Body of pancreas (tissue), 4 donors: Measurements from ENCODE around the gene JCAD. TPM values are rescaled to one million over a fixed set of nuclear protein-coding genes. Genes with fewer than 3 reads are reported as not detected.

Source experiments
- ATAC-seq: fragments of 150-250 bp; one replicate; pipeline ENCODE4 v1.9.1; 2016
- DNase-seq, 4 donors: peaks; one replicate each; pipeline ENCODE4 v3.0.0-alpha.2; 2019
- H3K27ac ChIP-seq, 4 donors: fragments of 200-600 bp; sonication (generic); 1 replicate in 3 of 4; 2 replicates in 1 of 4; pipeline versions ENCODE4 v1.5.1 to v1.6.1; 2016 to 2019; ENCODE audit warnings: mild to moderate bottlenecking in 1 of 4, mixed read lengths in 1 of 4, moderate library complexity in 1 of 4
- H3K27me3 ChIP-seq, 2 donors: fragments of 200-600 bp; sonication (generic); one replicate each; pipeline ENCODE4 v1.6.0; 2016; ENCODE audit warnings: mild to moderate bottlenecking in 1 of 2
- H3K36me3 ChIP-seq, 2 donors: fragments of 200-600 bp; sonication (generic); replicated peaks in 1 of 2; 2 replicates each; pipeline ENCODE4 v1.5.1; 2016; ENCODE audit warnings: low read depth in 2 of 2; ENCODE audit not compliant: insufficient read depth in 1 of 2
- H3K4me1 ChIP-seq: fragments of 200-600 bp; sonication (generic); one replicate; pipeline ENCODE4 v1.6.0; 2016
- H3K4me3 ChIP-seq, 2 donors: fragments of 200-600 bp; sonication (generic); 1 replicate in 1 of 2; 2 replicates in 1 of 2; pipeline ENCODE4 v1.5.1; 2016 to 2019
- H3K9me3 ChIP-seq, 3 donors: fragments of 200-600 bp; sonication (generic); 1 replicate in 2 of 3; 2 replicates in 1 of 3; pipeline ENCODE4 v1.5.1; 2016
- CTCF ChIP-seq, 7 experiments: fragments of 450-650 bp in 4 of 7; fragments of 200-600 bp in 3 of 7; sonication (generic) in 3 of 7; IDR thresholded peaks; one replicate each; pipeline ENCODE4 v1.5.1; 2016 to 2019; ENCODE audit warnings: antibody characterized with exemption in 7 of 7
- POLR2A ChIP-seq, 3 donors: fragments of 450-650 bp; IDR thresholded peaks; one replicate each; pipeline ENCODE4 v1.6.1; 2016; ENCODE audit warnings: antibody characterized with exemption in 3 of 3, mild to moderate bottlenecking in 2 of 3
- whole genome bisulfite sequencing, 2 donors: methylation state at CpG; one replicate each; pipeline ENCODE4 v1.1.5; 2017; 5-methylcytosine and 5-hydroxymethylcytosine counted together
- intact Hi-C: fragments of 100-400 bp; cut with DNase I; formaldehyde crosslinking; loops from one replicate; pipeline ENCODE4 v1.15.1; 2023
- total RNA-seq, 2 donors: library from RNA; depleted of rRNA; stranded (reverse); fragments of >200 nt; gene quantifications; one replicate each; pipeline ENCODE4 v1.1.0, GENCODE V29; 2016

The JCAD gene
- total RNA-seq, 2 donors from 2014 or later: 15.3 to 22.4 TPM

- H3K27ac ChIP-seq: peak overlapping the region in 2 of 4 donors; percentile 24 to 25
- 73 to 76% methylated on average over 19 of the region's 19 CpGs for WGBS, 2 donors
- H3K4me3 ChIP-seq: no peak overlapping the region
- H3K4me1 ChIP-seq: peaks cover 27% of the 10 kb centered on the region
- peak; percentile 7 for ATAC-seq
- intact Hi-C loops: no loop called here
- H3K27me3 ChIP-seq: no peaks in the 10 kb centered on the region
- TF ChIP-seq POLR2A (IDR thresholded peaks at IDR 0.05): no peak
- TF ChIP-seq CTCF (IDR thresholded peaks at IDR 0.05): no peak
- no peak for DNase-seq
- no peaks in the 10 kb centered on the region for H3K36me3 ChIP-seq
- H3K9me3 ChIP-seq: no peaks in the 10 kb centered on the region
Observed at GRCh38 chr10:30029164-30029871, 30.1 kb downstream of the JCAD start.

- DNase-seq (no peak), ATAC-seq (no peak)
- H3K36me3 ChIP-seq: no peaks in the 10 kb centered on the region
- peaks cover 27% of the 10 kb centered on the region for H3K4me1 ChIP-seq
- no peaks in the 10 kb centered on the region for H3K9me3 ChIP-seq
- intact Hi-C loops: no loop called here
- no peaks in the 10 kb centered on the region for H3K27me3 ChIP-seq
- H3K4me3 ChIP-seq: no peak overlapping the region
- TF ChIP-seq CTCF (IDR thresholded peaks at IDR 0.05): no peak
- TF ChIP-seq POLR2A (IDR thresholded peaks at IDR 0.05): no peak
- 81 to 86% methylated on average over 8 to 12 of the region's 12 CpGs for WGBS, 2 donors
- peak overlapping the region in 3 of 4 donors; percentile 48 to 64 (median 62) for H3K27ac ChIP-seq
Observed at GRCh38 chr10:30028738-30029030, 30.7 kb downstream of the JCAD start.

- no peak for TF ChIP-seq POLR2A (IDR thresholded peaks at IDR 0.05)
- Histone ChIP-seq H3K9me3 (no peaks in the 10 kb centered on the region), H3K27me3 (no peaks in the 10 kb centered on the region), H3K27ac (peak overlapping the region in 3 of 4 donors; percentile 48 to 64 (median 62)), H3K4me3 (no peak overlapping the region), H3K4me1 (peaks cover 27% of the 10 kb centered on the region), H3K36me3 (no peaks in the 10 kb centered on the region)
- intact Hi-C loops: no loop called here
- ATAC-seq (peak; percentile 45), DNase-seq (peak; percentile 28 to 61 (median 50))
- 53 to 57% methylated on average over 14 to 18 of the region's 18 CpGs for WGBS, 2 donors
Observed at GRCh38 chr10:30028006-30028737, 31.2 kb downstream of the JCAD start.

GRCh38 chr10:30027057-30028005, 32.1 kb downstream of the JCAD start:
- intact Hi-C loops: no loop called here
- H3K36me3 ChIP-seq: no peaks in the 10 kb centered on the region
- 59 to 70% methylated on average over 32 to 42 of the region's 42 CpGs for WGBS, 2 donors
- no peak overlapping the region for H3K4me3 ChIP-seq
- DNase-seq (peak; percentile 36 to 50 (median 44)), ATAC-seq (peak; percentile 23)
- no peaks in the 10 kb centered on the region for H3K9me3 ChIP-seq
- no peaks in the 10 kb centered on the region for H3K27me3 ChIP-seq
- TF ChIP-seq CTCF (IDR thresholded peaks at IDR 0.05): peak in 3 of 7 experiments; percentile 4 to 12 (median 8)
- no peak for TF ChIP-seq POLR2A (IDR thresholded peaks at IDR 0.05)
- peak overlapping the region in 3 of 4 donors; percentile 10 to 64 (median 62) for H3K27ac ChIP-seq
- H3K4me1 ChIP-seq: peaks cover 27% of the 10 kb centered on the region

GRCh38 chr10:30026578-30026977, 32.8 kb downstream of the JCAD start:
- no peak for ATAC-seq
- peak overlapping the region in 1 of 4 donors; percentile 64 for H3K27ac ChIP-seq

More at GRCh38 chr10:30026578-30026977, 32.8 kb downstream of the JCAD start:
- no peaks in the 10 kb centered on the region for H3K36me3 ChIP-seq
- no peak overlapping the region for H3K4me3 ChIP-seq
- peaks cover 27% of the 10 kb centered on the region for H3K4me1 ChIP-seq
- no peak for DNase-seq
- H3K9me3 ChIP-seq: no peaks in the 10 kb centered on the region
- WGBS, 2 donors: 75 to 80% methylated on average over 4 to 10 of the region's 10 CpGs
- TF ChIP-seq CTCF (IDR thresholded peaks at IDR 0.05) (no peak), POLR2A (IDR thresholded peaks at IDR 0.05) (no peak)
- no peaks in the 10 kb centered on the region for H3K27me3 ChIP-seq
- intact Hi-C loops: no loop called here
